Testis (tissue), 2 donors: ENCODE measurements around the gene IL31RA.

Experiments used
- CTCF ChIP-seq, 3 experiments: fragments of 450-650 bp in 2 of 3; fragments of 200-600 bp in 1 of 3; sonication (generic) in 1 of 3; IDR thresholded peaks; one replicate each; pipeline ENCODE4 v1.5.1; 2016 to 2019; ENCODE audit warnings: antibody characterized with exemption in 3 of 3, mild to moderate bottlenecking in 2 of 3, moderate library complexity in 1 of 3
- POLR2A ChIP-seq: fragments of 450-650 bp; IDR thresholded peaks from one replicate; pipeline ENCODE4 v1.6.1; 2017; ENCODE audit warnings: antibody characterized with exemption, mild to moderate bottlenecking, moderate library complexity

- TF ChIP-seq CTCF (IDR thresholded peaks at IDR 0.05) = no peak
- no peak for TF ChIP-seq POLR2A
These were observed 109.6 kb downstream of the IL31RA start for GRCh38 chr5:55960779-55961178.
